ENCODE measurements around the gene SLC27A1. TPM values are rescaled to one million over a fixed set of nuclear protein-coding genes. Genes with fewer than 3 reads are reported as not detected.
A peak's percentile ranks its signal among the peaks of the same experiment; 100 is the strongest.

SLC27A1 gene
- total RNA-seq, 1 experiment from 2014 or later = 8.6 TPM

- Mint-ChIP-seq H3K9me3 (no peaks in the 10 kb centered on the region), H3K36me3 (no peaks in the 10 kb centered on the region), H3K4me1 (peaks cover 20% of the 10 kb centered on the region), H3K4me3 (no peak overlapping the region), H3K27ac (no peak overlapping the region), H3K27me3 (ENCODE audit: low read depth) (peaks cover 7% of the 10 kb centered on the region; the same call in 1 of the 2 replicates)
- TF ChIP-seq ELF4 (CRISPR knock-in tag; IDR thresholded peaks at IDR 0.05; ENCODE audit: low read depth) (no peak), GRHL2 (CRISPR knock-in tag; IDR thresholded peaks at IDR 0.05; ENCODE audit: insufficient replicate concordance, severe bottlenecking) (no peak), AR (CRISPR knock-in tag; IDR thresholded peaks at IDR 0.05) (no peak), E2F5 (CRISPR knock-in tag; IDR thresholded peaks at IDR 0.05) (no peak), MAX (CRISPR knock-in tag; IDR thresholded peaks at IDR 0.05) (no peak), ZNF423 (CRISPR knock-in tag; IDR thresholded peaks at IDR 0.05) (no peak), ZMAT4 (CRISPR knock-in tag; IDR thresholded peaks at IDR 0.05) (no peak), CBFB (CRISPR knock-in tag; IDR thresholded peaks at IDR 0.05; ENCODE audit: low read depth) (no peak), ZNF219 (CRISPR knock-in tag; IDR thresholded peaks at IDR 0.05; ENCODE audit: borderline replicate concordance) (no peak), EMX1 (CRISPR knock-in tag; IDR thresholded peaks at IDR 0.05) (no peak)
- DNase-seq (ENCODE audit: low spot score) (no peak), ATAC-seq (no peak)
- ChIA-PET POLR2A (no interaction called here), CTCF (interaction anchor here (0.6 to 5.5 kb wide), 4 partner anchors 12 to 1189 kb away, joined by 3 to 25 read pairs (median 4); no protein-coding TSS in a partner anchor)
Measured at GRCh38 chr19:17484520-17485185, 14.3 kb downstream of the SLC27A1 start.

- H3K27me3 Mint-ChIP-seq (ENCODE audit: low read depth) = peaks cover 7% of the 10 kb centered on the region; the same call in 1 of the 2 replicates
- ChIA-PET CTCF (interaction anchor here (1.5 to 5.5 kb wide), 2 partner anchors 9 to 10 kb away, joined by 5 to 25 read pairs; no protein-coding TSS in a partner anchor), POLR2A (no interaction called here)
- ATAC-seq = no peak
- DNase-seq (ENCODE audit: low spot score) = no peak
- peaks cover 21% of the 10 kb centered on the region for H3K4me1 Mint-ChIP-seq
- TF ChIP-seq ATF3 (CRISPR knock-in tag; conservative IDR thresholded peaks at IDR 0.05) = 0 out of 2 replicates have a peak, but pooled peaks have one; percentile 9
- no peak for TF ChIP-seq FOXP4 (CRISPR knock-in tag; IDR thresholded peaks at IDR 0.05)
- no peak for TF ChIP-seq CBFB (CRISPR knock-in tag; IDR thresholded peaks at IDR 0.05; ENCODE audit: low read depth)
- no peak for TF ChIP-seq ZNF416 (CRISPR knock-in tag; IDR thresholded peaks at IDR 0.05)
- TF ChIP-seq GTF2I (CRISPR knock-in tag; conservative IDR thresholded peaks at IDR 0.05) = no peak
- H3K4me3 Mint-ChIP-seq = no peak overlapping the region
- no peaks in the 10 kb centered on the region for H3K9me3 Mint-ChIP-seq
- no peaks in the 10 kb centered on the region for H3K36me3 Mint-ChIP-seq
- H3K27ac Mint-ChIP-seq = no peak overlapping the region
Measured at GRCh38 chr19:17486545-17487240, 16.4 kb downstream of the SLC27A1 start.

Data from WTC11 (cell line).